GM12873 (cell line): ENCODE results near the gene LHFPL3.

ENCODE experiments used
- TF ChIP-seq, protein P1 (sequence below): IDR thresholded peaks from 2 replicates; pipeline ENCODE4 v1.5.1; 2012; ENCODE audit warnings: low read depth, mild to moderate bottlenecking, moderate library complexity, low read length, control low read depth; ENCODE audit not compliant: insufficient read depth; ENCODE audit errors: missing control alignments

The LHFPL3 gene

DNA sequence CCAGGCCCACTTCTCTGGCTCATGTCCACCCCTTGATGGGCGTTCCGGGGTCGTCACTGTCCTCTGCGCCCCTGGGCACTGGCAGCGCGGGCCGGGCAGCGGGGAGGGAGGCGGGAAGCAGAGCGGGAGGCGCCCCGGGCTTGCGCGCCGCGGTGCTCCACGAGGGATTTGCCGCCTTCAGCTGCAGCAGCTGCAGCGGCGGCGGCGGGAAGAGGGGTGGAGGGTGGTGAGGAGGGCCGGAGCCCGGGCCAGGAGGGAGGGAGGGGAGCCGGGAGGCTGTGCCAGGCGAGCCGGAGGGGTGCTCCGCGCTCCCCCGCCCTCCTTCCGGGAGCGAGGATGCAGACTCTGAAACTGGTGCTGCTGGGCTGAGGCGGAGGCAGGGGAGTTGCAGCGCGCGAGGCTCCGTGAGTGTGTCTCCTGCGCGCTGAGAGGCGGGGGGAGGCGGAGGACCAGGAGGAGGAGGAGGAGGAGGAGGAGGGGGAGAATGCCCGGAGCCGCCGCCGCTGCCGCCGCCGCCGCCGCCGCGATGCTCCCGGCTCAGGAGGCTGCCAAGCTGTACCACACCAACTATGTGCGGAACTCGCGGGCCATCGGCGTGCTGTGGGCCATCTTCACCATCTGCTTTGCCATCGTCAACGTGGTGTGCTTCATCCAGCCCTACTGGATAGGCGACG is at the start of gene LHFPL3:
Gene LHFPL3 (plus strand): TSS at position 308 of the 674 bp plus-strand sequence.
- TF ChIP-seq, protein P1, sequence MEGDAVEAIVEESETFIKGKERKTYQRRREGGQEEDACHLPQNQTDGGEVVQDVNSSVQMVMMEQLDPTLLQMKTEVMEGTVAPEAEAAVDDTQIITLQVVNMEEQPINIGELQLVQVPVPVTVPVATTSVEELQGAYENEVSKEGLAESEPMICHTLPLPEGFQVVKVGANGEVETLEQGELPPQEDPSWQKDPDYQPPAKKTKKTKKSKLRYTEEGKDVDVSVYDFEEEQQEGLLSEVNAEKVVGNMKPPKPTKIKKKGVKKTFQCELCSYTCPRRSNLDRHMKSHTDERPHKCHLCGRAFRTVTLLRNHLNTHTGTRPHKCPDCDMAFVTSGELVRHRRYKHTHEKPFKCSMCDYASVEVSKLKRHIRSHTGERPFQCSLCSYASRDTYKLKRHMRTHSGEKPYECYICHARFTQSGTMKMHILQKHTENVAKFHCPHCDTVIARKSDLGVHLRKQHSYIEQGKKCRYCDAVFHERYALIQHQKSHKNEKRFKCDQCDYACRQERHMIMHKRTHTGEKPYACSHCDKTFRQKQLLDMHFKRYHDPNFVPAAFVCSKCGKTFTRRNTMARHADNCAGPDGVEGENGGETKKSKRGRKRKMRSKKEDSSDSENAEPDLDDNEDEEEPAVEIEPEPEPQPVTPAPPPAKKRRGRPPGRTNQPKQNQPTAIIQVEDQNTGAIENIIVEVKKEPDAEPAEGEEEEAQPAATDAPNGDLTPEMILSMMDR = no peak

DNA sequence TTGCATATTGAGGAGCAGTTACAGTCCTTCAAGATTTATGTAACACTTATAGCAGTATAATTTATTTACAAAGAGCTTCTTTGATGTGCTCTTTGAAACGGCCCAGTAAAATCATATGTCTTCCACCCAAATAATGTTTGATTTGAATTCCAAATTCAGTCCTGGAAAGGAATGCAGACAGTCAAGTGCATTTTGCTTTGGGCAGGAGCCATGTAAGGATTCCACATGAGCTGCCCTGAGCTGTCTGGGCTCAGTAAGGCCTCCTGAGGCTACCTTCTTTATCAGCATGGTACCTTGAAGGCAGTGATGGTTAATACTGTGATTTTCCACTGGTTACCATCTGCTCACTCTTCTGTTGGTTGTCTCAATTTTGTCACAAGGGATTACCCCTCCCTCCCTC is 41.6 kb upstream of the LHFPL3 start:
- TF ChIP-seq, protein P1 = no peak

DNA sequence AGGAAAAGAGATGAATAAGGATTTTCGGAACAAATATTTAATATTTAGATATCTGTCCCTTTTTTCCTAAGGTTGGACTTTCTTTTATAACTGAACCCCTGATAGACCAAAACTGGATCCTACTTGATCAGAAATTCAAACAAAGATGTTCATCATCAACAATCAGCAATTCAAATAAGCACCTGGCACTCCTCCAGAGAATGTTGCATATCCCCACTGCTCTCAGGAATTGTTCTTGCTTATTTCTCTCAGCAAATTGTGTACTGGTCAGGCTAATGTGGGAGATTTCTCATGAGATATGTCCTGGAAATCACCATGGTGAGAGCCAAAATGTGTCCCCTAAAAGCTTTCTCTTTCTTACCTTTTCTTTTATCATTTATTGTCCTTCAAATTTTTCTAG is 40.3 kb upstream of the LHFPL3 start:
- TF ChIP-seq, protein P1 = no peak

DNA sequence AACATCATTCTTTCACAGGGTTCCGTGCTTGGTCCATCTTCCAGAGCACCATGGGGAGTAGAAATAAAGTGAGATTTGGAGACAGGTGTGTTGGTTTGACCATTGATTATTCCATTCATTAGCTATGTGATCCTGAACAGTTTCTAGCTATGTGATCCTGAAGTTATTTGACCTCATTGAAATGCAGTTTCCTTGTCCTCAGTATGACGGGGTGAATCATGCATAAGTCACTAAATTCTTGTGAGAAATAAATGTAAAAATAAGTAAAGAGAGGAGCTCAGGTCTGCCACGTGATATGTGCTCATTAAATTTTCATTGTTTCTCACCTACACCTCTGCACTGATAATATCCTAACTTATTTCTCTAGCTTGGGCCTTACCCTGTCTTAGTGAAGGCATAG is 34.1 kb upstream of the LHFPL3 start:
- TF ChIP-seq, protein P1 = no peak

DNA sequence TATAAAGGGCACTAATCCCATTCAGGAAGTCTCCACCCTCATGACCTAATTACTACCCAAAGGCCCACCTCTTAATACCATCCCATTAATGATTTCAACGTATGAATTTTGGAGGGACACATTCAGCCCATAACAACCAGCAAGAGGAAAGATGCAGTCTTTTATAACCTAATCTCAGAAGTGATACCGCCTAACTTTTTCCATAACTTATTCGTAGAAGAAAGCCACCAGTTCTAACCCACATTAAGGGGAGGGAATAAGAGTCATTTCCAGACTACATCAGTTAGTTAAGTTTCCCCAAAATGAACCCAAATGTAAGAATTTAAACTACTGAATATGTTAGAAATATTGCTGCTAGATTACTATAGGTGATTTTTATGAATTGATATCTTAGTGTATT is 32.1 kb upstream of the LHFPL3 start:
- TF ChIP-seq, protein P1 = no peak

DNA sequence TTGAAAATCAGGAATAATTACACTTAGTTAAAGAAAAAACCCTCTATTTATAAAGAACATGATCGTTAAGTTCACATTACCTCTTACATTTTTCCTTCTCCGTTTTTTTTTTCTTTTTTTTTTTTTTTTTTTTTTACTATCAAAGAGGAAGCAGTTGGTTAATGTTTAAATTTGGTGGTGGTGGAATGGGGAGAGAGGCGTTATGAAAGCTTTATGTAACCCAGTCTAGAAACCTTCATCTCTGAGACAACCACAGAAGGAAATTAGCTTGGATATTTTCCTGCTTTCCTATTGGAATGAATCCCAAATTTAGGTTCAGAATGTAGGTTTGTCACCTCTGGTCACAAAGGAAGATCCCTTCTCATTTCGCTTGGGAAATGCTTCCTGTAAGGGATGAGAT is 31.5 kb upstream of the LHFPL3 start:
- TF ChIP-seq, protein P1 = no peak

DNA sequence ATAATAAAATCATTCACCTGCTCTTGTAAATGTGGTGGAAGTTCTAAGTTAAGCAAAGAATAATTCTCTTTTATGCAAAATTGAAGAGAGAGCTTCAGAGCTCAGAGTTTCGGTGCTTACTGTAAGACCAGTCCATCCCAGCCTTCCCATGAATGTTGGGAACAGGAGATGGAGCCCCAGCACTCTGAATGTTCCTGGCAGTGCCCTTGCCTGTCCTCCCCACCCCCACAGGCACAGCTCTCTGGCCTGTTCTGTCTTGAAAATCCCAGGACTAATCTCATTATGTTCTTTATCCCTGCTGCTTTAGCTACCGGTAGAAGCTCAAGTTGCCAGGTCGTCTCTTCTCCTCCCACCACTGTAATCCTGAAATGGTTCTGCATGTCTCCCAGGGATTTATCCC is 29.1 kb upstream of the LHFPL3 start:
- TF ChIP-seq, protein P1 = no peak
